ENCODE results near the gene EPS15. TPM values are rescaled to one million over a fixed set of nuclear protein-coding genes. Genes with fewer than 3 reads are reported as not detected.

Gene EPS15
- total and polyA plus RNA-seq, 10 donors = 24.2 to 142 (median 126) TPM

DNA sequence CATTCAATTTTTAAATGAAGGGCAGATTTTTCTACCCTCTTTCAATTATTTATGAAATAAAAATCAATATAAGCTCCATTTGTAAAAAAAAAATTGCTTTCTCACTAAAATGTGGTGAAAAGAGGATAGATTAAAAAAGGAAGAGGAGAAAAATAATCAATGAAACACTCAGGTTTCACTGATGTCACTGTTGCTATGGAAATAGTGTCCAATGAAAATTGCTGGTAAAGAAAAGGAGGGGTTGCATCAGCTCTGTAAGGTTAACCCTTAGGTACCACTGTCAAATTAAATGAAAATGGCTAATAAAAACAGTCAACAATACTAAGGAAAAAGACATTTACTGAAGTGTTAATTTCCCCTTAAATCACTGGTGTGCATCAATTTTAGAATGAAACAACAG lies 97.1 kb downstream of the EPS15 start:
- peak overlapping the region in 1 of 8 donors; percentile 17 for H3K27ac ChIP-seq
- peaks cover 0 to 80% (median 21%) of the 10 kb centered on the region in 6 donors for H3K36me3 ChIP-seq
- TF ChIP-seq POLR2AphosphoS5 (IDR thresholded peaks at IDR 0.05) (no peak), POLR2A (IDR thresholded peaks at IDR 0.05) (no peak)
- TF ChIP-seq, protein P1, sequence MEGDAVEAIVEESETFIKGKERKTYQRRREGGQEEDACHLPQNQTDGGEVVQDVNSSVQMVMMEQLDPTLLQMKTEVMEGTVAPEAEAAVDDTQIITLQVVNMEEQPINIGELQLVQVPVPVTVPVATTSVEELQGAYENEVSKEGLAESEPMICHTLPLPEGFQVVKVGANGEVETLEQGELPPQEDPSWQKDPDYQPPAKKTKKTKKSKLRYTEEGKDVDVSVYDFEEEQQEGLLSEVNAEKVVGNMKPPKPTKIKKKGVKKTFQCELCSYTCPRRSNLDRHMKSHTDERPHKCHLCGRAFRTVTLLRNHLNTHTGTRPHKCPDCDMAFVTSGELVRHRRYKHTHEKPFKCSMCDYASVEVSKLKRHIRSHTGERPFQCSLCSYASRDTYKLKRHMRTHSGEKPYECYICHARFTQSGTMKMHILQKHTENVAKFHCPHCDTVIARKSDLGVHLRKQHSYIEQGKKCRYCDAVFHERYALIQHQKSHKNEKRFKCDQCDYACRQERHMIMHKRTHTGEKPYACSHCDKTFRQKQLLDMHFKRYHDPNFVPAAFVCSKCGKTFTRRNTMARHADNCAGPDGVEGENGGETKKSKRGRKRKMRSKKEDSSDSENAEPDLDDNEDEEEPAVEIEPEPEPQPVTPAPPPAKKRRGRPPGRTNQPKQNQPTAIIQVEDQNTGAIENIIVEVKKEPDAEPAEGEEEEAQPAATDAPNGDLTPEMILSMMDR (IDR thresholded peaks at IDR 0.05 in 8 of 11, conservative IDR thresholded peaks at IDR 0.05 in 3 of 11) = no peak
- no peak for DNase-seq
- H3K9me3 ChIP-seq = no peaks in the 10 kb centered on the region
- H3K4me3 ChIP-seq = no peak overlapping the region
- no peaks in the 10 kb centered on the region for H3K27me3 ChIP-seq (replicated peaks in 1 of 7)
- intact Hi-C loops (cut with DNase I; ENCODE audit: low total_unique reads) = no loop called here
- peaks cover 0 to 37% (median 16%) of the 10 kb centered on the region in 6 donors for H3K4me1 ChIP-seq

DNA sequence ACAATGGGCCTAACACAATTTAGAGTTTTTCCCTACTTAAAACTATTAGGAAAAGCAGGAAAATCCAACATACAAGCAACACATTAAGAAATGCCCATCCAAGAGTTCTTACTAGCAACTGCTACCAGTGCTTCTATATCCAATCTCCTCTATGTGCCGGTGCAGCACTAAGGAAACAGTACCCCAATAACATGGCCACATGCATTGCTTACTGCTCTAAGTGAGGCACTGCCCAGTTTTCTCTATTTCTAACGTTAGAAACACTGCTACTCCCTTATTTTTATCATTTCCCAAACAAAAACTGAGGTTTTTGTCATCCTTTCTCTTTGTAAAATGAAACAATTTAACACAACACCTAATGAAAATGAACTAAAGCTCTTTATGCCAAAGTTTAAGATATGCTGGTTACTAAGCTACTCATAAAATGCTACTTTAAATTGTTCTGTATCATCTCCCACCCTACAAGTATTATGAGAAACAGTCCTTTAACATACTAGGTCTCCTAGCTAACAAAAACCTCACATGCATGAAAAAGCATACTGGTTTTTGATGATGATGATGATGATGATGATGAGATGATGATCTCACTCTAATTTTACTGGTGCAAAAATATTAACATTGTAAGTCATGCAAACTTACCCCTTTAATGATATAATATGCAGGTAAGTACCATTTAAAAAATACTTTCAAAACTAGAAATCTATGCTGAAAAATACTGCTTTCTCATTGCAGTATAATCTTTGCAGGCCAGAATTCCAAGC lies 98.0 kb downstream of the EPS15 start:
- no peaks in the 10 kb centered on the region for H3K9me3 ChIP-seq
- H3K27me3 ChIP-seq (replicated peaks in 1 of 7) = no peaks in the 10 kb centered on the region
- 91 to 97% (median 94%) methylated on average over 2 of the region's 2 CpGs for WGBS, 5 donors
- H3K4me1 ChIP-seq = peaks cover 0 to 33% (median 16%) of the 10 kb centered on the region in 6 donors
- H3K4me3 ChIP-seq = no peak overlapping the region
- intact Hi-C loops (cut with DNase I; ENCODE audit: low total_unique reads) = no loop called here
- no peak overlapping the region for H3K27ac ChIP-seq
- TF ChIP-seq, protein P1 (IDR thresholded peaks at IDR 0.05 in 8 of 11, conservative IDR thresholded peaks at IDR 0.05 in 3 of 11) = no peak
- TF ChIP-seq POLR2AphosphoS5 (IDR thresholded peaks at IDR 0.05) = no peak
- no peak for TF ChIP-seq POLR2A (IDR thresholded peaks at IDR 0.05)
- H3K36me3 ChIP-seq = peaks cover 0 to 74% (median 20%) of the 10 kb centered on the region in 6 donors
- DNase-seq = no peak

DNA sequence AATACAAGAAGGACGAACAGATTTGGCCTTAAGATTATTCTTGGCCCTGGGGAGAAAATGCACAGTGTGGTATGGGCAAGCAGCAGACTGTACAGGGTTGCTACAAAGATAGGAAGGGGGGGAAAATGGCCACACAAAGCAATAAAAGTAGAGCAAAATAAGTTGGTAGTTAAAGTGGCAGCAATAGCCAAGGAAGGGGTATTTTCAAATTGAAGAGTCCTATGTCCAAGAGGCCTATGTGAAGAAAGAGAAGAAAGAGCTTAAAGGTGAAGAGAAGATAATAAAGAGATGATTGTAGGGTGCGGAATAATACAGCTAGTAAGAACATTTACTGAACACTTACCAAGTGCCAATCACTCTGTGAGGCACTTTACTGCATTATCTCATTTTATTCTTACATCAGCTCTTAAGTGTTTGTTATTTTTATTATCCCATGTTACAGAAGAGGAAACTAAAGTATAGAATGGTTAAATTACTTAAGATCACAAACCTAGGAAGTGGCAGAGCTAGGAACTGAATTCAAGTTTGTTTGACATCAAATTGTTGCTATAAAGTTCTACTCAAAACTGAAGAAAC lies 100.6 kb downstream of the EPS15 start:
- Histone ChIP-seq H3K9me3 (no peaks in the 10 kb centered on the region), H3K4me1 (peaks cover 0 to 22% (median 11%) of the 10 kb centered on the region in 6 donors), H3K27me3 (replicated peaks in 1 of 7) (no peaks in the 10 kb centered on the region), H3K36me3 (peaks cover 0 to 75% (median 18%) of the 10 kb centered on the region in 6 donors), H3K27ac (no peak overlapping the region), H3K4me3 (no peak overlapping the region)
- intact Hi-C loops (cut with DNase I; ENCODE audit: low total_unique reads) = no loop called here
- TF ChIP-seq, protein P1 (IDR thresholded peaks at IDR 0.05 in 8 of 11, conservative IDR thresholded peaks at IDR 0.05 in 3 of 11) = no peak
- TF ChIP-seq POLR2A (IDR thresholded peaks at IDR 0.05) = no peak
- 91 to 96% (median 95%) methylated on average over 2 of the region's 2 CpGs for WGBS, 5 donors
- no peak for DNase-seq

Measured in spleen (tissue), 11 donors.